HCT116 (cell line): ENCODE results near the gene BEX2. TPM values are rescaled to one million over a fixed set of nuclear protein-coding genes. Genes with fewer than 3 reads are reported as not detected.
A peak's percentile ranks its signal among the peaks of the same experiment; 100 is the strongest.
"Not testable (repeated sequence)": the region's sequence is repeated elsewhere in the genome, so short reads cannot be mapped to it uniquely, and the experiment has no call there.

ENCODE experiments used
- ATAC-seq: fragments of 200-7000 bp; cut with Tn5 transposase; 2 replicates; pipeline ENCODE4 v1.9.1; 2020; ENCODE audit warnings: mild to moderate bottlenecking, moderate library complexity
- BruUV-seq: library from RNA; stranded (reverse); fragments of 400-500 nt; replicated peaks from 2 replicates; lab custom pipeline; 2021; lab: Mats Ljungman, UMichigan
- CTCF ChIA-PET: fragments of 300-600 bp; sonication (Branson Sonifier 250); formaldehyde crosslinking; loops from one replicate; lab custom pipeline; 2021; ENCODE audit warnings: antibody characterized with exemption; lab: Charles Lee
- POLR2A ChIA-PET: fragments of 300-600, 350-600 bp; sonication (Branson Sonifier 250); formaldehyde crosslinking; loops from one replicate; lab custom pipeline; 2021; ENCODE audit warnings: antibody characterized with exemption; lab: Charles Lee
- RAD21 ChIA-PET, 2 experiments: fragments of 300-600 bp; sonication (Branson Sonifier 250); formaldehyde crosslinking; loops; one replicate each; lab custom pipeline; 2023; ENCODE audit warnings: low total read pairs in 2 of 2; ENCODE audit not compliant: uncharacterized antibody in 2 of 2, unreplicated experiment in 2 of 2, low non-redundant PET in 1 of 2; lab: Charles Lee
- DNase-seq: peaks from one replicate; pipeline ENCODE4 v3.0.0-alpha.2; 2010; ENCODE audit warnings: low read depth, low spot score
- H2AFZ ChIP-seq: fragments of 200-600 bp; shearing (Covaris generic), sonication (generic); 2 replicates; pipeline ENCODE4 v1.6.1; 2017; ENCODE audit warnings: low read depth, mixed run types, mixed read lengths, antibody characterized with exemption, low read length; ENCODE audit not compliant: poor library complexity, severe bottlenecking
- H3K27ac ChIP-seq: 2 replicates; pipeline ENCODE4 v1.5.1; 2012; ENCODE audit warnings: low read depth, low read length
- H3K27me3 ChIP-seq: fragments of 200-600 bp; sonication (generic); 2 replicates; pipeline ENCODE4 v1.6.1; 2016; ENCODE audit warnings: mixed run types, low read length, mixed read lengths; ENCODE audit not compliant: insufficient read depth
- H3K36me3 ChIP-seq, 2 experiments: fragments of 200-500 bp in 1 of 2; fragments of 200-600 bp in 1 of 2; sonication (Bioruptor generic) in 1 of 2; sonication (generic) in 1 of 2; 2 replicates each; pipeline versions ENCODE4 v1.5.1 to v1.6.1; 2014 to 2016; ENCODE audit warnings: low read length in 2 of 2, inconsistent platforms in 1 of 2, mixed read lengths in 1 of 2, mixed run types in 1 of 2; ENCODE audit not compliant: insufficient read depth in 2 of 2, control insufficient read depth in 1 of 2
- H3K4me1 ChIP-seq, 2 experiments: fragments of 200-600 bp in 1 of 2; sonication (generic) in 1 of 2; 2 replicates each; pipeline versions ENCODE4 v1.5.1 to v1.6.1; 2012 to 2017; ENCODE audit warnings: low read length in 2 of 2, inconsistent platforms in 1 of 2, mild to moderate bottlenecking in 1 of 2, mixed read lengths in 1 of 2, mixed run types in 1 of 2, moderate library complexity in 1 of 2; ENCODE audit not compliant: insufficient read depth in 2 of 2, control insufficient read depth in 1 of 2
- H3K4me2 ChIP-seq: fragments of 200-600 bp; sonication (generic); 2 replicates; pipeline ENCODE4 v1.6.1; 2017; ENCODE audit warnings: mixed run types, low read length, mixed read lengths
- H3K4me3 ChIP-seq, 2 experiments: fragments of 200-600 bp in 1 of 2; sonication (generic) in 1 of 2; replicated peaks in 1 of 2; 2 replicates each; pipeline ENCODE4 v1.5.1; 2011 to 2016; ENCODE audit warnings: low read length in 2 of 2, control low read depth in 1 of 2, low read depth in 1 of 2, mild to moderate bottlenecking in 1 of 2, mixed read lengths in 1 of 2, mixed run types in 1 of 2
- H3K79me2 ChIP-seq: fragments of 200-600 bp; sonication (generic); 2 replicates; pipeline ENCODE4 v1.6.1; 2017; ENCODE audit warnings: mild to moderate bottlenecking, mixed run types, low read length, moderate library complexity, mixed read lengths; ENCODE audit not compliant: insufficient read depth
- H3K9ac ChIP-seq: fragments of 200-600 bp; sonication (generic); 2 replicates; pipeline ENCODE4 v1.6.1; 2016; ENCODE audit warnings: low read length, mixed read lengths
- H3K9me2 ChIP-seq: fragments of 200-600 bp; sonication (generic), shearing (Covaris generic); 2 replicates; pipeline ENCODE4 v1.6.1; 2017; ENCODE audit warnings: mixed run types, mild to moderate bottlenecking, moderate library complexity; ENCODE audit not compliant: insufficient read depth
- H3K9me3 ChIP-seq, 2 experiments: fragments of 200-500 bp in 1 of 2; fragments of 200-600 bp in 1 of 2; sonication (Bioruptor generic) in 1 of 2; sonication (generic) in 1 of 2; 2 replicates each; pipeline ENCODE4 v1.6.1; 2014 to 2017; ENCODE audit warnings: low read length in 2 of 2, mixed read lengths in 2 of 2, inconsistent platforms in 1 of 2, low read depth in 1 of 2, mild to moderate bottlenecking in 1 of 2, mixed run types in 1 of 2, moderate library complexity in 1 of 2; ENCODE audit not compliant: control insufficient read depth in 1 of 2, insufficient read depth in 1 of 2
- H4K20me1 ChIP-seq: fragments of 200-600 bp; sonication (generic), shearing (Covaris generic); 2 replicates; pipeline ENCODE4 v1.6.1; 2017; ENCODE audit warnings: mixed run types, mild to moderate bottlenecking, moderate library complexity; ENCODE audit not compliant: insufficient read depth
- ATF3 ChIP-seq: IDR thresholded peaks from 2 replicates; pipeline ENCODE4 v1.6.1; 2012
- CEBPB ChIP-seq: IDR thresholded peaks from 2 replicates; pipeline ENCODE4 v1.6.1; 2012; ENCODE audit warnings: low read depth
- EGR1 ChIP-seq: IDR thresholded peaks from 2 replicates; pipeline ENCODE4 v1.6.1; 2012; ENCODE audit warnings: low read depth
- EZH2 ChIP-seq: fragments of 200-600 bp; sonication (generic); IDR thresholded peaks from 2 replicates; pipeline ENCODE4 v1.6.1; 2017; ENCODE audit warnings: antibody characterized with exemption, mixed run types
- JUND ChIP-seq: IDR thresholded peaks from 2 replicates; pipeline ENCODE4 v1.6.1; 2012
- POLR2AphosphoS5 ChIP-seq: IDR thresholded peaks from 2 replicates; pipeline ENCODE4 v1.6.1; 2011; ENCODE audit warnings: mild to moderate bottlenecking, low read depth, low read length, moderate library complexity
- REST ChIP-seq: IDR thresholded peaks from 2 replicates; pipeline ENCODE4 v1.6.1; 2012; ENCODE audit warnings: low read depth
- YY1 ChIP-seq: IDR thresholded peaks from 2 replicates; pipeline ENCODE4 v1.6.1; 2011; ENCODE audit warnings: low read length, low read depth, moderate library complexity, mild to moderate bottlenecking; ENCODE audit not compliant: insufficient replicate concordance; ENCODE audit errors: extremely low read depth
- intact Hi-C: fragments of 100-400 bp; cut with micrococcal nuclease; formaldehyde crosslinking; loops from 2 replicates; pipeline ENCODE4 v1.10.0; 2022
- total RNA-seq: library from RNA; stranded (reverse); gene quantifications from one replicate; pipeline ENCODE4 v1.2.1, GENCODE V29; 2021; ENCODE audit not compliant: unreplicated experiment

The BEX2 gene
- total RNA-seq, 1 experiment from 2014 or later, result 35.7 TPM

GRCh38 chrX:103309860-103310554 lies 783 bp downstream of the BEX2 start:
- Histone ChIP-seq H3K9me2 (no peaks in the 10 kb centered on the region), H3K9me3 (no peaks in the 10 kb centered on the region), H3K27ac (peak overlapping the region; percentile 59; the same call in 1 of the 2 replicates), H2AFZ (no peak overlapping the region), H3K9ac (peak overlapping the region; percentile 70), H3K4me3 (peak overlapping the region; percentile 57 to 71), H3K4me2 (peak overlapping the region; percentile 80), H3K36me3 (no peaks in the 10 kb centered on the region)
- POLR2A ChIA-PET, result no interaction called here
- BruUV-seq, result no TSS peak
- ATAC-seq (peak; percentile 53), DNase-seq (no peak)
- intact Hi-C loops, result no loop called here
- TF ChIP-seq CEBPB (no peak), ATF3 (no peak), EGR1 (no peak), YY1 (peak; percentile 88), EZH2 (no peak), REST (peak; percentile 40), POLR2AphosphoS5 (no peak), JUND (no peak)
- TF ChIP-seq, all 23 proteins: peak for 2
- H3K4me1 ChIP-seq, result no peaks in the 10 kb centered on the region; a peak in 1 of 4 replicates
- H3K27me3 ChIP-seq, result no peaks in the 10 kb centered on the region
- ChIA-PET CTCF (no interaction called here), RAD21 (no interaction called here)
- no peaks in the 10 kb centered on the region for H3K79me2 ChIP-seq
- no peaks in the 10 kb centered on the region for H4K20me1 ChIP-seq

DNA sequence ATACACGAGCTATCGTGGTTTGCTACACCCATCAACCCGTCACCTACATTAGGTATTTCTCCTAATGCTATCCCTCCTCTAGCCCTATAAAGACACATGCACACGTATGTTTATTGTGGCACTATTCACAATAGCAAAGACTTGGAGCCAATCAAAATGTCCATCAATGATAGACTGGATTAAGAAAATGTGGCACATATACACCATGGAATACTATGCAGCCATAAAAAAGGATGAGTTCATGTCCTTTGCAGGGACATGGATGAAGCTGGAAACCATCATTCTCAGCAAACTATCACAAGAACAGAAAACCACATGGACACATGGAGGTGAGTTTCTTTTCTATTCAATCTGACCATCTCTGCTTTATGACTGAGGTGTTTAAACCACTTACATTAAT lies 5.1 kb downstream of the BEX2 start:
- H3K79me2 ChIP-seq, H3K4me3 ChIP-seq, H3K27ac ChIP-seq, RAD21 ChIA-PET, H3K4me1 ChIP-seq, H3K9ac ChIP-seq, CTCF ChIA-PET, DNase-seq, intact Hi-C loops, H3K36me3 ChIP-seq, POLR2A ChIA-PET, H4K20me1 ChIP-seq, H3K27me3 ChIP-seq, H3K4me2 ChIP-seq, H2AFZ ChIP-seq, H3K9me2 ChIP-seq, BruUV-seq, H3K9me3 ChIP-seq, ATAC-seq: not testable (repeated sequence)
